Measurements from ENCODE around the gene CDK17. TPM values are rescaled to one million over a fixed set of nuclear protein-coding genes. Genes with fewer than 3 reads are reported as not detected.

Gene CDK17
- total RNA-seq, 1 donor from 2014 or later = 33.8 TPM

- peaks cover 34% of the 10 kb centered on the region for H3K36me3 Mint-ChIP-seq (ENCODE audit: unreplicated experiment)
- H3K9me3 Mint-ChIP-seq (ENCODE audit: unreplicated experiment) = no peaks in the 10 kb centered on the region
- peak overlapping the region; percentile 39 for H3K27ac Mint-ChIP-seq (ENCODE audit: unreplicated experiment)
- no peak for TF ChIP-seq CTCF (IDR thresholded peaks at IDR 0.05)
- H3K27me3 Mint-ChIP-seq (ENCODE audit: unreplicated experiment) = no peaks in the 10 kb centered on the region
- DNase-seq (ENCODE audit: extremely low spot score, unreplicated experiment) = no peak
- H3K4me3 Mint-ChIP-seq (ENCODE audit: unreplicated experiment) = no peak overlapping the region
- H3K4me1 Mint-ChIP-seq (ENCODE audit: unreplicated experiment) = peaks cover 9% of the 10 kb centered on the region
Observed at GRCh38 chr12:96255077-96255476, 145.2 kb downstream of the CDK17 start.

DNA sequence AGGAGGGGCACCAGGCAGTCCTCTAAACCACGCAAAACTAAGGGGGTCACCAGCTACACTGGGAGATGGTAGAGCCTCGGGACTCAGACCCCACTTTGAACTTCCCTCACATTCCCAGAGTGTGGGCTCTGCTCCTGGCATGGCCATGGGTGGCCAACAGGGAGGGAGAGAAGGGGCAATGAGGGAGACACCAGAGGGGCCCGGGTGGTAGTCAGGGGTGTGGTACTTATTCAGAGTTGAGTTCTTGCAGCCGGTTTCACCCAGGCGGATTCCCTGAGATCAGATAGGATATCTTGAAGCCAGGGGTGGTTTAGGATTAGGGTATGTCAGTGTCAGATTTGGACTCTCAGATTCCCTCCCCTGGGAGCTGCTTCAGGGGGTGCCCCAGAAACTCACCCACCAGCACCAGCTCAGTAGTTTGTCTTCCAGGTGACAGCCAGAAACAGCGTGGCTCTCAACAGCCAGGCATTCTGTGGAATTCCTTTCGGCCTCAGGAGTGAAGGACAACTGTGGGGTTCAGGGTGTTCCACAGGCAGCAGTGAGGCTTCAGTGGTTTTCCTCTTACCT is 150.0 kb downstream of the CDK17 start:
- TF ChIP-seq CTCF (IDR thresholded peaks at IDR 0.05) = no peak
- Mint-ChIP-seq H3K4me3 (ENCODE audit: unreplicated experiment) (no peak overlapping the region), H3K27me3 (ENCODE audit: unreplicated experiment) (no peaks in the 10 kb centered on the region), H3K27ac (ENCODE audit: unreplicated experiment) (no peak overlapping the region), H3K9me3 (ENCODE audit: unreplicated experiment) (no peaks in the 10 kb centered on the region), H3K4me1 (ENCODE audit: unreplicated experiment) (peaks cover 20% of the 10 kb centered on the region), H3K36me3 (ENCODE audit: unreplicated experiment) (peaks cover 52% of the 10 kb centered on the region)
- DNase-seq (ENCODE audit: extremely low spot score, unreplicated experiment) = no peak

DNA sequence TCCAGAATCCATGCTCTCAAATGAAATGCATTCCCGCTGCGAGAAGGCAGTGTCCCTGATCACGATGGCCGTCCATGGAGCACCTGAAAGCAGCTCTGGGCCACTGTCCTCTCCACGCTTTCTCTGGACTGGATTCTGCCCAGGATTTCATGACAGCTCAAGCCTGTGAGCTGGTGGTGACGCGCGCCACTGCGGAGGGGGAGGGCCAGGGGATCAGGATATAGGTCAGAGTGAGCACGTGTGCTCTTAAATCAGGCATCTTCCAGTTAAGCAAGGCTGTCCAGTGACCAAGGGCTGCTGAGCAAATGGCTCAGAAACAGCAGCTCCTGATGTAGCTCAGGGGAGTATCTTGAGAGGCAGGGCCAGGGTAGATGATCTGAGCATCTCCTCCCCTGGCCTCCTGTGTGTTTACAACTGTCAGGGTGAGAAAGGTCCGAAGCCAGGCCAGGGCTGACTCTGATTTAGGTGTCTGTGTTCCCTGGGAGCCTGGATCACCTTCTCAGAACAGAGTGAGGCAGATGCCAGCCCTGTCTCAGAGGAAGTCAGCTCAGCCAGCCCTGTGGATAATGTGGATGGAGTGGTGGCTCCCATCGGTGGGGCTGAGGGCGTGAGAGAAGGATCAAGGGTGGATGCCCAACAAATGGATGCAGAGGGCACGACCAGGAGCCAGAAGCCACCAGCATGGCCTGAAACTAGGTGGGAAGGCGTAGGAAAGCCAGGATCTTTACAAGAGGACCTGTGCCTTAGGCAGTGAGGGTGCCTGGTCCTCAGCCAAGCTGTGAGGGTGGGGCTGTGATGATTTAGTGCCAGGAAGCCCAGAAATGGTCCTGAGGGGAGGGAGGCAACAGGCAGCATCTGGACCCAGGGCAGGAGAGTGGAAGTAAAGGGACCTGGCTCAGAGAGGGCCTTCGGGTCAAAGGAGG is 150.8 kb downstream of the CDK17 start:
- Mint-ChIP-seq H3K27ac (ENCODE audit: unreplicated experiment) (peak overlapping the region; percentile 58), H3K4me3 (ENCODE audit: unreplicated experiment) (no peak overlapping the region), H3K9me3 (ENCODE audit: unreplicated experiment) (no peaks in the 10 kb centered on the region), H3K4me1 (ENCODE audit: unreplicated experiment) (peaks cover 20% of the 10 kb centered on the region), H3K36me3 (ENCODE audit: unreplicated experiment) (peaks cover 49% of the 10 kb centered on the region), H3K27me3 (ENCODE audit: unreplicated experiment) (no peaks in the 10 kb centered on the region)
- TF ChIP-seq CTCF (IDR thresholded peaks at IDR 0.05) = no peak
- DNase-seq (ENCODE audit: extremely low spot score, unreplicated experiment) = no peak

- H3K27ac Mint-ChIP-seq (ENCODE audit: unreplicated experiment) = no peak overlapping the region
- no peak for TF ChIP-seq CTCF (IDR thresholded peaks at IDR 0.05)
- H3K4me1 Mint-ChIP-seq (ENCODE audit: unreplicated experiment) = peaks cover 22% of the 10 kb centered on the region
- H3K4me3 Mint-ChIP-seq (ENCODE audit: unreplicated experiment) = no peak overlapping the region
- no peaks in the 10 kb centered on the region for H3K27me3 Mint-ChIP-seq (ENCODE audit: unreplicated experiment)
- DNase-seq (ENCODE audit: extremely low spot score, unreplicated experiment) = no peak
- H3K9me3 Mint-ChIP-seq (ENCODE audit: unreplicated experiment) = no peaks in the 10 kb centered on the region
- H3K36me3 Mint-ChIP-seq (ENCODE audit: unreplicated experiment) = peaks cover 48% of the 10 kb centered on the region
Observed at GRCh38 chr12:96248136-96248931, 151.9 kb downstream of the CDK17 start.
